Measurements from ENCODE around the gene GSTA3.

GSTA3 gene

DNA sequence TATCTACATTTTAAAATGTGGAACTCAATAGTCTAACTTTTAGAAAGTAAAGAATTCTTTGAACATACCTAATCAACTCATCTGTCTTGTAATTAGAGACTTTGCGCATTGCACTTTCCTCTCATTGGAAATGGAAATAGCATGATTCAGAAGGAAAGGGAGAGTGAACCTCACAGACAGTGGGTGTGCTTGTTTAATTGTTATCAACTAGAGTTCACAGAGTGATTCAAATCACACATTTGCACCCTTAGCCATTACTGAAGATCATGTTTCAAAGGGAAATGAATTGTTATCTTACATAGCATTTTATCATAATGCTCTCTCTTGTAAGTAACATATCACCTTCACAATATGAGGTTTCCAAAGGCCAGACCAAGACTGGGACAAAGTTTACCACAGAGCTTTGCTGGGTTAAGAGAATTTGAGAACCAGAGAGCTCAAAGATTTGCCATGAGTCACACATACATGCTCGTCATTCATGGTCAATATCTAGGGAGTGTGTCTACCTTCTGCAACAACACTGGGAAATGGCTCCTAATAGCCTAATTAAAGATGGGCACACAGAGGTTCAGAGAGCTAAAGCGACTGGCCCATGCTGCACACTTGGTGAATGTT, 21.5 kb downstream of the GSTA3 start (continued):
- TF ChIP-seq, protein P1, sequence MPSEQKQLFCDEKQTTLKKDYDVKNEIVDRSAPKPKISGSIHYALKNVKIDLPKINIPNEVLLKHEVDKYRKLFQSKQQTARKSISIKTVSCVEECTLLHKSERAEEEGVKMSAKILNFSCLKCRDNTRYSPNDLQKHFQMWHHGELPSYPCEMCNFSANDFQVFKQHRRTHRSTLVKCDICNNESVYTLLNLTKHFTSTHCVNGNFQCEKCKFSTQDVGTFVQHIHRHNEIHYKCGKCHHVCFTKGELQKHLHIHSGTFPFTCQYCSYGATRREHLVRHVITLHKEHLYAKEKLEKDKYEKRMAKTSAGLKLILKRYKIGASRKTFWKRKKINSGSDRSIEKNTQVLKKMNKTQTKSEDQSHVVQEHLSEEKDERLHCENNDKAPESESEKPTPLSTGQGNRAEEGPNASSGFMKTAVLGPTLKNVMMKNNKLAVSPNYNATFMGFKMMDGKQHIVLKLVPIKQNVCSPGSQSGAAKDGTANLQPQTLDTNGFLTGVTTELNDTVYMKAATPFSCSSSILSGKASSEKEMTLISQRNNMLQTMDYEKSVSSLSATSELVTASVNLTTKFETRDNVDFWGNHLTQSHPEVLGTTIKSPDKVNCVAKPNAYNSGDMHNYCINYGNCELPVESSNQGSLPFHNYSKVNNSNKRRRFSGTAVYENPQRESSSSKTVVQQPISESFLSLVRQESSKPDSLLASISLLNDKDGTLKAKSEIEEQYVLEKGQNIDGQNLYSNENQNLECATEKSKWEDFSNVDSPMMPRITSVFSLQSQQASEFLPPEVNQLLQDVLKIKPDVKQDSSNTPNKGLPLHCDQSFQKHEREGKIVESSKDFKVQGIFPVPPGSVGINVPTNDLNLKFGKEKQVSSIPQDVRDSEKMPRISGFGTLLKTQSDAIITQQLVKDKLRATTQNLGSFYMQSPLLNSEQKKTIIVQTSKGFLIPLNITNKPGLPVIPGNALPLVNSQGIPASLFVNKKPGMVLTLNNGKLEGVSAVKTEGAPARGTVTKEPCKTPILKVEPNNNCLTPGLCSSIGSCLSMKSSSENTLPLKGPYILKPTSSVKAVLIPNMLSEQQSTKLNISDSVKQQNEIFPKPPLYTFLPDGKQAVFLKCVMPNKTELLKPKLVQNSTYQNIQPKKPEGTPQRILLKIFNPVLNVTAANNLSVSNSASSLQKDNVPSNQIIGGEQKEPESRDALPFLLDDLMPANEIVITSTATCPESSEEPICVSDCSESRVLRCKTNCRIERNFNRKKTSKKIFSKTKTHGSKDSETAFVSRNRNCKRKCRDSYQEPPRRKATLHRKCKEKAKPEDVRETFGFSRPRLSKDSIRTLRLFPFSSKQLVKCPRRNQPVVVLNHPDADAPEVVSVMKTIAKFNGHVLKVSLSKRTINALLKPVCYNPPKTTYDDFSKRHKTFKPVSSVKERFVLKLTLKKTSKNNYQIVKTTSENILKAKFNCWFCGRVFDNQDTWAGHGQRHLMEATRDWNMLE (tag by site-specific recombination; conservative IDR thresholded peaks at IDR 0.05; ENCODE audit: low read depth): no peak
- TF ChIP-seq OVOL3 (tag by site-specific recombination; IDR thresholded peaks at IDR 0.05) (no peak), HOXC10 (CRISPR knock-in tag; IDR thresholded peaks at IDR 0.05) (no peak), ZNF37A (tag by site-specific recombination; IDR thresholded peaks at IDR 0.05) (no peak), ZNF654 (tag by site-specific recombination; IDR thresholded peaks at IDR 0.05; ENCODE audit: low read depth) (no peak), ZNF548 (tag by site-specific recombination; IDR thresholded peaks at IDR 0.05) (no peak), ZNF202 (tag by site-specific recombination; IDR thresholded peaks at IDR 0.05; ENCODE audit: borderline replicate concordance) (no peak), MZF1 (tag by site-specific recombination; IDR thresholded peaks at IDR 0.05; ENCODE audit: borderline replicate concordance) (no peak), ZNF510 (tag by site-specific recombination; IDR thresholded peaks at IDR 0.05; ENCODE audit: insufficient replicate concordance) (no peak), ZNF555 (tag by site-specific recombination; conservative IDR thresholded peaks at IDR 0.05) (no peak)
- TF ChIP-seq, protein P2, sequence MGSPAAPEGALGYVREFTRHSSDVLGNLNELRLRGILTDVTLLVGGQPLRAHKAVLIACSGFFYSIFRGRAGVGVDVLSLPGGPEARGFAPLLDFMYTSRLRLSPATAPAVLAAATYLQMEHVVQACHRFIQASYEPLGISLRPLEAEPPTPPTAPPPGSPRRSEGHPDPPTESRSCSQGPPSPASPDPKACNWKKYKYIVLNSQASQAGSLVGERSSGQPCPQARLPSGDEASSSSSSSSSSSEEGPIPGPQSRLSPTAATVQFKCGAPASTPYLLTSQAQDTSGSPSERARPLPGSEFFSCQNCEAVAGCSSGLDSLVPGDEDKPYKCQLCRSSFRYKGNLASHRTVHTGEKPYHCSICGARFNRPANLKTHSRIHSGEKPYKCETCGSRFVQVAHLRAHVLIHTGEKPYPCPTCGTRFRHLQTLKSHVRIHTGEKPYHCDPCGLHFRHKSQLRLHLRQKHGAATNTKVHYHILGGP (tag by site-specific recombination; IDR thresholded peaks at IDR 0.05): no peak

GRCh38 chr6:52881996-52882841, 27.3 kb downstream of the GSTA3 start:
- Histone ChIP-seq H3K36me3 (ENCODE audit: control insufficient read depth in 2 of 2, insufficient read depth in 1 of 2, low read length in 2 of 2) (no peaks in the 10 kb centered on the region), H3K4me3 (ENCODE audit: low read depth, low read length) (peak overlapping the region; percentile 45), H3K9me3 (ENCODE audit: control insufficient read depth, insufficient read depth, low read depth, low read length) (no peaks in the 10 kb centered on the region), H3K4me1 (ENCODE audit: control insufficient read depth, insufficient read depth, low read length) (no peaks in the 10 kb centered on the region), H3K27ac (ENCODE audit: extremely low read depth, low read depth, low read length) (no peak overlapping the region; the same call in 1 of the 2 replicates)
- ChIA-PET CTCF (interaction anchor here (0.5 to 2.1 kb wide), 29 partner anchors 9 to 883 kb away, joined by 3 to 15 read pairs (median 3); no protein-coding TSS in a partner anchor), POLR2A (no interaction called here)
- TF ChIP-seq ZNF600 (tag by site-specific recombination; IDR thresholded peaks at IDR 0.05): peak; percentile 93
- no peak; the same call in none of the 2 replicates for TF ChIP-seq ZNF2 (tag by site-specific recombination; IDR thresholded peaks at IDR 0.05)
- TF ChIP-seq, protein P3, sequence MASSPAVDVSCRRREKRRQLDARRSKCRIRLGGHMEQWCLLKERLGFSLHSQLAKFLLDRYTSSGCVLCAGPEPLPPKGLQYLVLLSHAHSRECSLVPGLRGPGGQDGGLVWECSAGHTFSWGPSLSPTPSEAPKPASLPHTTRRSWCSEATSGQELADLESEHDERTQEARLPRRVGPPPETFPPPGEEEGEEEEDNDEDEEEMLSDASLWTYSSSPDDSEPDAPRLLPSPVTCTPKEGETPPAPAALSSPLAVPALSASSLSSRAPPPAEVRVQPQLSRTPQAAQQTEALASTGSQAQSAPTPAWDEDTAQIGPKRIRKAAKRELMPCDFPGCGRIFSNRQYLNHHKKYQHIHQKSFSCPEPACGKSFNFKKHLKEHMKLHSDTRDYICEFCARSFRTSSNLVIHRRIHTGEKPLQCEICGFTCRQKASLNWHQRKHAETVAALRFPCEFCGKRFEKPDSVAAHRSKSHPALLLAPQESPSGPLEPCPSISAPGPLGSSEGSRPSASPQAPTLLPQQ (tag by site-specific recombination; IDR thresholded peaks at IDR 0.05): peak; percentile 37
- no peak for TF ChIP-seq ZNF146 (tag by site-specific recombination; IDR thresholded peaks at IDR 0.05)
- TF ChIP-seq, protein P4, sequence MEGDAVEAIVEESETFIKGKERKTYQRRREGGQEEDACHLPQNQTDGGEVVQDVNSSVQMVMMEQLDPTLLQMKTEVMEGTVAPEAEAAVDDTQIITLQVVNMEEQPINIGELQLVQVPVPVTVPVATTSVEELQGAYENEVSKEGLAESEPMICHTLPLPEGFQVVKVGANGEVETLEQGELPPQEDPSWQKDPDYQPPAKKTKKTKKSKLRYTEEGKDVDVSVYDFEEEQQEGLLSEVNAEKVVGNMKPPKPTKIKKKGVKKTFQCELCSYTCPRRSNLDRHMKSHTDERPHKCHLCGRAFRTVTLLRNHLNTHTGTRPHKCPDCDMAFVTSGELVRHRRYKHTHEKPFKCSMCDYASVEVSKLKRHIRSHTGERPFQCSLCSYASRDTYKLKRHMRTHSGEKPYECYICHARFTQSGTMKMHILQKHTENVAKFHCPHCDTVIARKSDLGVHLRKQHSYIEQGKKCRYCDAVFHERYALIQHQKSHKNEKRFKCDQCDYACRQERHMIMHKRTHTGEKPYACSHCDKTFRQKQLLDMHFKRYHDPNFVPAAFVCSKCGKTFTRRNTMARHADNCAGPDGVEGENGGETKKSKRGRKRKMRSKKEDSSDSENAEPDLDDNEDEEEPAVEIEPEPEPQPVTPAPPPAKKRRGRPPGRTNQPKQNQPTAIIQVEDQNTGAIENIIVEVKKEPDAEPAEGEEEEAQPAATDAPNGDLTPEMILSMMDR (tag by site-specific recombination; IDR thresholded peaks at IDR 0.05): peak; percentile 72
- TF ChIP-seq ZNF24 (tag by site-specific recombination; IDR thresholded peaks at IDR 0.05): no peak
- TF ChIP-seq ZNF16 (tag by site-specific recombination; IDR thresholded peaks at IDR 0.05; ENCODE audit: low read depth): no peak
- peak; percentile 39 for TF ChIP-seq ZNF654 (tag by site-specific recombination; IDR thresholded peaks at IDR 0.05; ENCODE audit: low read depth)
- TF ChIP-seq ZNF549 (tag by site-specific recombination; IDR thresholded peaks at IDR 0.05): no peak
- TF ChIP-seq, protein P5, sequence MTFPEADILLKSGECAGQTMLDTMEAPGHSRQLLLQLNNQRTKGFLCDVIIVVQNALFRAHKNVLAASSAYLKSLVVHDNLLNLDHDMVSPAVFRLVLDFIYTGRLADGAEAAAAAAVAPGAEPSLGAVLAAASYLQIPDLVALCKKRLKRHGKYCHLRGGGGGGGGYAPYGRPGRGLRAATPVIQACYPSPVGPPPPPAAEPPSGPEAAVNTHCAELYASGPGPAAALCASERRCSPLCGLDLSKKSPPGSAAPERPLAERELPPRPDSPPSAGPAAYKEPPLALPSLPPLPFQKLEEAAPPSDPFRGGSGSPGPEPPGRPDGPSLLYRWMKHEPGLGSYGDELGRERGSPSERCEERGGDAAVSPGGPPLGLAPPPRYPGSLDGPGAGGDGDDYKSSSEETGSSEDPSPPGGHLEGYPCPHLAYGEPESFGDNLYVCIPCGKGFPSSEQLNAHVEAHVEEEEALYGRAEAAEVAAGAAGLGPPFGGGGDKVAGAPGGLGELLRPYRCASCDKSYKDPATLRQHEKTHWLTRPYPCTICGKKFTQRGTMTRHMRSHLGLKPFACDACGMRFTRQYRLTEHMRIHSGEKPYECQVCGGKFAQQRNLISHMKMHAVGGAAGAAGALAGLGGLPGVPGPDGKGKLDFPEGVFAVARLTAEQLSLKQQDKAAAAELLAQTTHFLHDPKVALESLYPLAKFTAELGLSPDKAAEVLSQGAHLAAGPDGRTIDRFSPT (tag by site-specific recombination; IDR thresholded peaks at IDR 0.05): no peak
- peak; percentile 63; the same call in 1 of the 2 replicates for TF ChIP-seq ZNF660 (tag by site-specific recombination; IDR thresholded peaks at IDR 0.05)
- TF ChIP-seq ZNF335 (tag by site-specific recombination; conservative IDR thresholded peaks at IDR 0.05): peak; percentile 94
- TF ChIP-seq ZNF561 (tag by site-specific recombination; IDR thresholded peaks at IDR 0.05; ENCODE audit: borderline replicate concordance): peak; percentile 20; the same call in 1 of the 2 replicates
